DOHH2 (cell line): ENCODE results near the gene CARD11.

Source experiments
- H3F3A ChIP-seq: fragments of 200-600 bp; sonication (generic), shearing (Covaris generic); 2 replicates; pipeline ENCODE4 v1.6.0; 2016; ENCODE audit warnings: antibody characterized with exemption, mild to moderate bottlenecking; ENCODE audit not compliant: control insufficient read depth, insufficient read depth
- H3K27ac ChIP-seq: fragments of 200-600 bp; sonication (generic); 2 replicates; pipeline ENCODE4 v1.5.1; 2014; ENCODE audit warnings: low read depth, mild to moderate bottlenecking, low read length, moderate library complexity
- H3K27me3 ChIP-seq: fragments of 200-600 bp; sonication (generic); 2 replicates; pipeline ENCODE4 v1.6.1; 2014; ENCODE audit warnings: mild to moderate bottlenecking, low read length, mixed read lengths; ENCODE audit not compliant: control insufficient read depth
- H3K36me3 ChIP-seq: fragments of 200-600 bp; sonication (generic); 2 replicates; pipeline ENCODE4 v1.6.1; 2014; ENCODE audit warnings: mild to moderate bottlenecking, low read length, moderate library complexity, mixed read lengths; ENCODE audit not compliant: control insufficient read depth
- H3K4me1 ChIP-seq: fragments of 200-600 bp; sonication (generic); 2 replicates; pipeline ENCODE4 v1.6.1; 2014; ENCODE audit warnings: mild to moderate bottlenecking, low read length, mixed read lengths; ENCODE audit not compliant: control insufficient read depth
- H3K4me2 ChIP-seq: fragments of 200-600 bp; sonication (generic); 2 replicates; pipeline ENCODE4 v1.6.0; 2014; ENCODE audit warnings: mild to moderate bottlenecking, low read length, moderate library complexity
- H3K4me3 ChIP-seq: fragments of 200-600 bp; sonication (generic); 2 replicates; pipeline ENCODE4 v1.5.1; 2014; ENCODE audit warnings: mild to moderate bottlenecking, low read length, mixed read lengths
- H3K79me2 ChIP-seq: fragments of 200-600 bp; sonication (generic); 2 replicates; pipeline ENCODE4 v1.6.1; 2014; ENCODE audit warnings: mild to moderate bottlenecking, low read length, mixed read lengths; ENCODE audit not compliant: control insufficient read depth
- H3K9me2 ChIP-seq: fragments of 200-600 bp; sonication (generic); replicated peaks from 2 replicates; pipeline ENCODE4 v1.6.1; 2014; ENCODE audit warnings: mild to moderate bottlenecking, low read length, mixed read lengths; ENCODE audit not compliant: control insufficient read depth
- H3K9me3 ChIP-seq: fragments of 200-600 bp; sonication (generic); 2 replicates; pipeline ENCODE4 v1.6.1; 2014; ENCODE audit warnings: antibody characterized with exemption, low read length, mixed read lengths; ENCODE audit not compliant: control insufficient read depth, insufficient read depth
- H4K20me1 ChIP-seq: fragments of 200-600 bp; sonication (generic); 2 replicates; pipeline ENCODE4 v1.6.0; 2014; ENCODE audit warnings: low read depth, mild to moderate bottlenecking, antibody characterized with exemption, low read length, moderate library complexity; ENCODE audit not compliant: control insufficient read depth, insufficient read depth
- EZH2phosphoT487 ChIP-seq: fragments of 200-600 bp; sonication (generic); IDR thresholded peaks from 2 replicates; pipeline ENCODE4 v1.6.1; 2017; ENCODE audit warnings: borderline replicate concordance, mild to moderate bottlenecking, antibody characterized with exemption, low read length, moderate library complexity, mixed read lengths
- TF ChIP-seq, protein P1 (sequence below): fragments of 200-600 bp; sonication (generic); IDR thresholded peaks from one replicate; pipeline ENCODE4 v1.5.1; 2014; ENCODE audit warnings: antibody characterized with exemption, mild to moderate bottlenecking, low read depth, low read length; ENCODE audit not compliant: poor library complexity, severe bottlenecking

CARD11 gene

DNA sequence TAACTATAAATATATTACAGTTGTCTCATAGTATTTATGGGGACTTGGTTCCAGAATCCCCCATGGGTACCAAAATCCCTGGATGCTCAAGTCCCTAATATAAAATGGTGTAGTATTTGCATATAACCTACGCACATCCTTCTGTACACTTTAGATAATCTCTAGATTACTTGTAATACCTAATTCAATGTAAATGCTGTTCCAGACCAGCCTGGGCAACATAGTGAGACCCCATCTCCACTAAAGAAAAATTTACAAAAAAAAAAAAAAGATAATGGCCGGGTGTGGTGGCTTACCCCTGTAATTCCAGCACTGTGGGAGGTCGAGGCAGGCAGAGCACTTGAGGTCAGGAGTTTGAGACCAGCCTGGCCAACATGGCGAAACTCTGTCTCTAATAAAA is 182.2 kb downstream of the CARD11 start:
- H3K9me2 ChIP-seq, result no peaks in the 10 kb centered on the region
- no peak overlapping the region for H3K4me3 ChIP-seq
- H3K4me1 ChIP-seq, result peaks cover 20% of the 10 kb centered on the region
- no peaks in the 10 kb centered on the region for H3K27me3 ChIP-seq
- H3K36me3 ChIP-seq, result no peaks in the 10 kb centered on the region
- no peaks in the 10 kb centered on the region for H3F3A ChIP-seq
- H3K9me3 ChIP-seq, result no peaks in the 10 kb centered on the region
- no peak for TF ChIP-seq EZH2phosphoT487
- TF ChIP-seq, protein P1, sequence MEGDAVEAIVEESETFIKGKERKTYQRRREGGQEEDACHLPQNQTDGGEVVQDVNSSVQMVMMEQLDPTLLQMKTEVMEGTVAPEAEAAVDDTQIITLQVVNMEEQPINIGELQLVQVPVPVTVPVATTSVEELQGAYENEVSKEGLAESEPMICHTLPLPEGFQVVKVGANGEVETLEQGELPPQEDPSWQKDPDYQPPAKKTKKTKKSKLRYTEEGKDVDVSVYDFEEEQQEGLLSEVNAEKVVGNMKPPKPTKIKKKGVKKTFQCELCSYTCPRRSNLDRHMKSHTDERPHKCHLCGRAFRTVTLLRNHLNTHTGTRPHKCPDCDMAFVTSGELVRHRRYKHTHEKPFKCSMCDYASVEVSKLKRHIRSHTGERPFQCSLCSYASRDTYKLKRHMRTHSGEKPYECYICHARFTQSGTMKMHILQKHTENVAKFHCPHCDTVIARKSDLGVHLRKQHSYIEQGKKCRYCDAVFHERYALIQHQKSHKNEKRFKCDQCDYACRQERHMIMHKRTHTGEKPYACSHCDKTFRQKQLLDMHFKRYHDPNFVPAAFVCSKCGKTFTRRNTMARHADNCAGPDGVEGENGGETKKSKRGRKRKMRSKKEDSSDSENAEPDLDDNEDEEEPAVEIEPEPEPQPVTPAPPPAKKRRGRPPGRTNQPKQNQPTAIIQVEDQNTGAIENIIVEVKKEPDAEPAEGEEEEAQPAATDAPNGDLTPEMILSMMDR, result no peak
- H3K27ac ChIP-seq, result no peak overlapping the region
- no peaks in the 10 kb centered on the region for H4K20me1 ChIP-seq
- no peaks in the 10 kb centered on the region for H3K79me2 ChIP-seq
- H3K4me2 ChIP-seq, result no peak overlapping the region

DNA sequence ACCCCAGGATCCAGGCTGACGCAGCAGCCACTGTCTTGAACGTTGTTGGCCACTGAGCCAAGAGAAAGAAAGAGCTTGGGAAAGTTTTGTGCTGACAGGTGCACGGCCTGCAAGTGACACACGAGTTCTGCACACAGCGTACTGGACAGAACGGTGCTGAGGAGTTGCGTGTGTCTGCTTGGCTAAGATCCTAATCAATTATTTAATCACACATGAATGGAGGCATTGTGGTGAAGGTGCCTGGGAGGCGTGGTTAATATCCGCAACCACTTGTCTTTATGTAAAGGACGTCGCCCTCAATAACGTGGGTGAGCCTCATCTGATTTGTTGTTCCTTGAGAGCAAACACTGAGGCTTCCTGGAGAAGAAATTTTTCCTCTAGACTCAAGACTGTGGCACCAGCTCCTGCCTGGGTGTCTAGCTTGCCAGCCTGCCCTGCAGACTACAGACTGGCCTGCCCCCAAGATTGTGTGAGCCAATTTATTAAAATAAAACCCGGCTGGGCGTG is 183.0 kb downstream of the CARD11 start:
- Histone ChIP-seq H3K4me3 (no peak overlapping the region), H3K79me2 (no peaks in the 10 kb centered on the region), H3K27ac (no peak overlapping the region), H3K4me1 (peaks cover 20% of the 10 kb centered on the region), H3F3A (no peaks in the 10 kb centered on the region), H4K20me1 (no peaks in the 10 kb centered on the region), H3K36me3 (no peaks in the 10 kb centered on the region), H3K9me3 (no peaks in the 10 kb centered on the region), H3K9me2 (no peaks in the 10 kb centered on the region), H3K27me3 (no peaks in the 10 kb centered on the region), H3K4me2 (no peak overlapping the region)
- TF ChIP-seq, protein P1, result no peak
- TF ChIP-seq EZH2phosphoT487, result no peak

DNA sequence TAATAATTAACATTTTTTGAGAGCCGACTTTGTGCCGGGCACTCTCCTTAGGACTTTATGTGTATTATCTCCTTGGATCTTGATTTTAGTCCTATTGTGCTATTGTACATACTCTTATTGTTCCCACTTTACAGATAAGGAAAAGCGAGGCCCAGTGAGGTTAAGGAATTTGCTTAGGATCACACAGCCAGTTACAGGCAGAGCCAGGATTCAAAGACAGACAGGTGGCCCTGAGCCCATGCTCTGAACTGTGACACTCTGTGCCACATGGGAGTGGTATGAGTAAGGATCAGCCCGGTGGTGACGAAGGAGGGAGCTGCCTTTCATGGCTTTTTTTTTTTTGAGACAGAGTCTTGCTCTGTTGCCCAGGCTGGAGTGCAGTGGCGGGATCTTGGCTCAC is 183.7 kb downstream of the CARD11 start:
- H3K4me2 ChIP-seq, result no peak overlapping the region
- no peaks in the 10 kb centered on the region for H3K79me2 ChIP-seq
- TF ChIP-seq EZH2phosphoT487, result no peak
- TF ChIP-seq, protein P1, result no peak
- no peak overlapping the region for H3K27ac ChIP-seq
- no peaks in the 10 kb centered on the region for H3K9me3 ChIP-seq
- H4K20me1 ChIP-seq, result no peaks in the 10 kb centered on the region
- H3K4me3 ChIP-seq, result no peak overlapping the region
- H3K4me1 ChIP-seq, result peaks cover 20% of the 10 kb centered on the region
- no peaks in the 10 kb centered on the region for H3K27me3 ChIP-seq
- no peaks in the 10 kb centered on the region for H3K9me2 ChIP-seq
- H3K36me3 ChIP-seq, result no peaks in the 10 kb centered on the region
- no peaks in the 10 kb centered on the region for H3F3A ChIP-seq
